WTC11 (cell line): ENCODE data around the gene CAPN9. TPM values are rescaled to one million over a fixed set of nuclear protein-coding genes. Genes with fewer than 3 reads are reported as not detected.

Experiments used
- ATAC-seq: fragments of 200-7000 bp; cut with Tn5 transposase; 2 replicates; pipeline ENCODE4 v1.10.0; 2021; ENCODE audit warnings: mild to moderate bottlenecking, moderate library complexity
- CTCF ChIA-PET: fragments of 300-600 bp; sonication (Branson Sonifier 250); formaldehyde crosslinking; loops from one replicate; lab custom pipeline; 2021; ENCODE audit warnings: antibody characterized with exemption; lab: Charles Lee
- POLR2A ChIA-PET: fragments of 350-600 bp; sonication (Branson Sonifier 250); formaldehyde crosslinking; loops from one replicate; lab custom pipeline; 2021; ENCODE audit warnings: antibody characterized with exemption; lab: Charles Lee
- DNase-seq: peaks from one replicate; pipeline ENCODE4 v3.0.0; 2021; ENCODE audit warnings: low spot score
- H3K27ac Mint-ChIP-seq: 2 replicates; pipeline ENCODE4 v1.8.0; 2021; ENCODE audit warnings: mixed read lengths
- H3K27me3 Mint-ChIP-seq: 2 replicates; pipeline ENCODE4 v1.8.0; 2021; ENCODE audit warnings: low read depth, mild to moderate bottlenecking, moderate library complexity, mixed read lengths
- H3K36me3 Mint-ChIP-seq: 2 replicates; pipeline ENCODE4 v1.8.0; 2021; ENCODE audit warnings: mixed read lengths
- H3K4me1 Mint-ChIP-seq: 2 replicates; pipeline ENCODE4 v1.8.0; 2022; ENCODE audit warnings: mixed read lengths
- H3K4me3 Mint-ChIP-seq: 2 replicates; pipeline ENCODE4 v1.8.0; 2021; ENCODE audit warnings: mild to moderate bottlenecking, moderate library complexity, mixed read lengths
- H3K9me3 Mint-ChIP-seq: 2 replicates; pipeline ENCODE4 v1.8.0; 2021; ENCODE audit warnings: mixed read lengths
- ATF1 ChIP-seq: sonication (generic); formaldehyde crosslinking; IDR thresholded peaks from 2 replicates; pipeline ENCODE4 v1.8.1; 2023; ENCODE audit warnings: mild to moderate bottlenecking, moderate library complexity, missing genetic modification reagents
- ATF3 ChIP-seq: sonication (generic); formaldehyde crosslinking; conservative IDR thresholded peaks from 2 replicates; pipeline ENCODE4 v1.8.1; 2022; ENCODE audit warnings: mild to moderate bottlenecking, missing genetic modification reagents
- CBFB ChIP-seq: sonication (generic); formaldehyde crosslinking; IDR thresholded peaks from 2 replicates; pipeline ENCODE4 v1.8.1; 2022; ENCODE audit warnings: mild to moderate bottlenecking, low read depth, missing genetic modification reagents
- CREB1 ChIP-seq: sonication (generic); formaldehyde crosslinking; IDR thresholded peaks from 2 replicates; pipeline ENCODE4 v1.8.0; 2023; ENCODE audit warnings: mild to moderate bottlenecking, missing genetic modification reagents
- EMX1 ChIP-seq: fragments of 250-450 bp; sonication (Bioruptor Pico); IDR thresholded peaks from 2 replicates; pipeline ENCODE4 v1.8.0; 2021; ENCODE audit warnings: mild to moderate bottlenecking
- GTF2I ChIP-seq: fragments of 250-450 bp; sonication (Bioruptor Pico); conservative IDR thresholded peaks from 2 replicates; pipeline ENCODE4 v1.4.0; 2021; ENCODE audit warnings: mild to moderate bottlenecking
- JAZF1 ChIP-seq: fragments of 250-450 bp; sonication (Bioruptor Pico); IDR thresholded peaks from 2 replicates; pipeline ENCODE4 v1.9.0; 2021; ENCODE audit warnings: moderate library complexity, mild to moderate bottlenecking, inconsistent platforms
- KAT7 ChIP-seq: sonication (generic); formaldehyde crosslinking; IDR thresholded peaks from 2 replicates; pipeline ENCODE4 v1.8.1; 2023; ENCODE audit warnings: missing genetic modification reagents, mild to moderate bottlenecking, borderline replicate concordance
- NFATC4 ChIP-seq: fragments of 250-450 bp; sonication (Bioruptor Pico); IDR thresholded peaks from 2 replicates; pipeline ENCODE4 v1.9.0; 2021; ENCODE audit warnings: mild to moderate bottlenecking
- NFE2L1 ChIP-seq: sonication (generic); formaldehyde crosslinking; IDR thresholded peaks from 2 replicates; pipeline ENCODE4 v1.8.1; 2023; ENCODE audit warnings: missing genetic modification reagents
- NR3C1 ChIP-seq: sonication (generic); formaldehyde crosslinking; conservative IDR thresholded peaks from 2 replicates; pipeline ENCODE4 v1.8.1; 2023; ENCODE audit warnings: low read depth, mild to moderate bottlenecking, missing genetic modification reagents
- RORB ChIP-seq: fragments of 250-450 bp; sonication (Bioruptor Pico); IDR thresholded peaks from 2 replicates; pipeline ENCODE4 v1.9.0; 2021; ENCODE audit warnings: mild to moderate bottlenecking
- SMAD4 ChIP-seq: sonication (generic); formaldehyde crosslinking; IDR thresholded peaks from 2 replicates; pipeline ENCODE4 v1.8.0; 2022; ENCODE audit warnings: mild to moderate bottlenecking, missing genetic modification reagents
- TCF7 ChIP-seq: sonication (generic); formaldehyde crosslinking; IDR thresholded peaks from 2 replicates; pipeline ENCODE4 v1.8.0; 2022; ENCODE audit warnings: mild to moderate bottlenecking, low read depth, missing genetic modification reagents, moderate library complexity
- TP53 ChIP-seq: sonication (generic); formaldehyde crosslinking; IDR thresholded peaks from 2 replicates; pipeline ENCODE4 v1.8.1; 2023; ENCODE audit warnings: mild to moderate bottlenecking, missing genetic modification reagents
- ZBTB21 ChIP-seq: sonication (generic); formaldehyde crosslinking; IDR thresholded peaks from 2 replicates; pipeline ENCODE4 v1.8.1; 2023; ENCODE audit warnings: mild to moderate bottlenecking, missing genetic modification reagents, borderline replicate concordance
- ZMAT4 ChIP-seq: fragments of 250-450 bp; sonication (Bioruptor Pico); IDR thresholded peaks from 2 replicates; pipeline ENCODE4 v1.9.0; 2021; ENCODE audit warnings: mild to moderate bottlenecking
- ZNF232 ChIP-seq: sonication (generic); formaldehyde crosslinking; IDR thresholded peaks from 2 replicates; pipeline ENCODE4 v1.8.0; 2022; ENCODE audit warnings: mild to moderate bottlenecking, missing genetic modification reagents
- ZNF396 ChIP-seq: fragments of 250-450 bp; sonication (Bioruptor Pico); IDR thresholded peaks from 2 replicates; pipeline ENCODE4 v1.8.0; 2021; ENCODE audit warnings: mild to moderate bottlenecking, moderate library complexity, borderline replicate concordance
- total RNA-seq: library from RNA; stranded (reverse); gene quantifications from 3 replicates; pipeline ENCODE4 v1.2.3, GENCODE V29; 2021
- TF ChIP-seq, protein P1 (sequence below): sonication (generic); formaldehyde crosslinking; IDR thresholded peaks from 2 replicates; pipeline ENCODE4 v1.8.1; 2023; ENCODE audit warnings: mild to moderate bottlenecking, missing genetic modification reagents, borderline replicate concordance
- TF ChIP-seq, protein P2 (sequence below): sonication (generic); formaldehyde crosslinking; IDR thresholded peaks from 2 replicates; pipeline ENCODE4 v1.8.1; 2022; ENCODE audit warnings: mild to moderate bottlenecking, moderate library complexity, missing genetic modification reagents
- TF ChIP-seq, protein P3 (sequence below): fragments of 250-450 bp; sonication (Bioruptor Pico); IDR thresholded peaks from 2 replicates; pipeline ENCODE4 v1.9.0; 2021; ENCODE audit warnings: mild to moderate bottlenecking, borderline replicate concordance
- TF ChIP-seq, protein P4 (sequence below): sonication (generic); formaldehyde crosslinking; IDR thresholded peaks from 2 replicates; pipeline ENCODE4 v1.8.0; 2023; ENCODE audit warnings: mild to moderate bottlenecking, missing genetic modification reagents

Gene CAPN9
- total RNA-seq, 1 experiment from 2014 or later: not detected

DNA sequence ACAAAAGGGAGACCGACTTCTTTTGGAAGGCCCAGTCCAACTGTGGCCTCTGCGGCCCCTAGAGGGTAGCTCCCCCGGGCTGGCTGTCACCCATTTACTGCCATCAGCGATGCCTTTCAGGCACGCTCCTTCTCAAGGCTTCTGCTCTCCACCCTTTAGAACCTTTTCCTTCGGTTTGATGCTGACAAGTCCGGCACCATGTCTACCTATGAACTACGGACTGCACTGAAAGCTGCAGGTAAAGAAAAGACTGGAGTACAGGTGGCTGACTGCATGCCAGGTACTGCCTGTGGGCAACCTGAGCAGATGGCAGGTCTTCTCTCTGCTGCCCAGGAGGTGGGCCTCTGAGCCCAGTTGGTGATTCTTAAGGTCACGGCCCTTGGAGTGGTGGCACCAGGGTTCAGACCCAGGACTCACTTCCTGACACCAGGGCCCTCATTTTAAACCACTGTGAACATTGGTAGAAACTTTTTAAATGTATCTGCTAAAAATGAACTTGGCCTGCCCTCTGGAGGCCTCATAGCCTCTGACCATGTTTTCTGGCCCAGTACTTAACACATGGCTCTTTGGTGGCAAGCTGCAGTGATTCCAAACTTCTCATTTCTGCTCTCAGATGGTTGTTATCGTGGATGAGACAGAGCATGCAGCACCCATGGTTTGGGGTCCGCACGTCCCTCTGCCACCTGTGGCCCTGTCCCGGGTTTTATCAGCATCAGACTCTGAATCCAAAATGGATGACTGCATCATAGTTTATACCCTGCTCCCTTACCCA lies 45.7 kb downstream of the CAPN9 start (continued):
- TF ChIP-seq, protein P1, sequence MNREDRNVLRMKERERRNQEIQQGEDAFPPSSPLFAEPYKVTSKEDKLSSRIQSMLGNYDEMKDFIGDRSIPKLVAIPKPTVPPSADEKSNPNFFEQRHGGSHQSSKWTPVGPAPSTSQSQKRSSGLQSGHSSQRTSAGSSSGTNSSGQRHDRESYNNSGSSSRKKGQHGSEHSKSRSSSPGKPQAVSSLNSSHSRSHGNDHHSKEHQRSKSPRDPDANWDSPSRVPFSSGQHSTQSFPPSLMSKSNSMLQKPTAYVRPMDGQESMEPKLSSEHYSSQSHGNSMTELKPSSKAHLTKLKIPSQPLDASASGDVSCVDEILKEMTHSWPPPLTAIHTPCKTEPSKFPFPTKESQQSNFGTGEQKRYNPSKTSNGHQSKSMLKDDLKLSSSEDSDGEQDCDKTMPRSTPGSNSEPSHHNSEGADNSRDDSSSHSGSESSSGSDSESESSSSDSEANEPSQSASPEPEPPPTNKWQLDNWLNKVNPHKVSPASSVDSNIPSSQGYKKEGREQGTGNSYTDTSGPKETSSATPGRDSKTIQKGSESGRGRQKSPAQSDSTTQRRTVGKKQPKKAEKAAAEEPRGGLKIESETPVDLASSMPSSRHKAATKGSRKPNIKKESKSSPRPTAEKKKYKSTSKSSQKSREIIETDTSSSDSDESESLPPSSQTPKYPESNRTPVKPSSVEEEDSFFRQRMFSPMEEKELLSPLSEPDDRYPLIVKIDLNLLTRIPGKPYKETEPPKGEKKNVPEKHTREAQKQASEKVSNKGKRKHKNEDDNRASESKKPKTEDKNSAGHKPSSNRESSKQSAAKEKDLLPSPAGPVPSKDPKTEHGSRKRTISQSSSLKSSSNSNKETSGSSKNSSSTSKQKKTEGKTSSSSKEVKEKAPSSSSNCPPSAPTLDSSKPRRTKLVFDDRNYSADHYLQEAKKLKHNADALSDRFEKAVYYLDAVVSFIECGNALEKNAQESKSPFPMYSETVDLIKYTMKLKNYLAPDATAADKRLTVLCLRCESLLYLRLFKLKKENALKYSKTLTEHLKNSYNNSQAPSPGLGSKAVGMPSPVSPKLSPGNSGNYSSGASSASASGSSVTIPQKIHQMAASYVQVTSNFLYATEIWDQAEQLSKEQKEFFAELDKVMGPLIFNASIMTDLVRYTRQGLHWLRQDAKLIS: no peak
- TF ChIP-seq NFE2L1 (CRISPR knock-in tag): no peak
- no peak for TF ChIP-seq JAZF1
- TF ChIP-seq ZBTB21 (CRISPR knock-in tag): no peak
- TF ChIP-seq EMX1 (CRISPR knock-in tag): no peak
- TF ChIP-seq ATF3: no peak

GRCh38 chr1:230793463-230793745 lies 46.2 kb downstream of the CAPN9 start:
- Mint-ChIP-seq H3K36me3 (no peaks in the 10 kb centered on the region), H3K9me3 (no peaks in the 10 kb centered on the region), H3K4me1 (no peaks in the 10 kb centered on the region), H3K27me3 (peaks cover 41% of the 10 kb centered on the region), H3K4me3 (no peak overlapping the region), H3K27ac (no peak overlapping the region)
- ATAC-seq (no peak), DNase-seq (no peak)
- CTCF ChIA-PET: interaction anchor here (0.6 kb wide), 1 partner anchor 77 kb away, joined by 3 read pairs; no protein-coding TSS in a partner anchor
- TF ChIP-seq NR3C1: no peak
- no peak for TF ChIP-seq TCF7
- no peak for TF ChIP-seq ZNF396 (CRISPR knock-in tag)
- TF ChIP-seq ZNF232: no peak
- TF ChIP-seq CREB1 (CRISPR knock-in tag): no peak
- TF ChIP-seq ZMAT4 (CRISPR knock-in tag): no peak
- TF ChIP-seq TP53: no peak
- TF ChIP-seq, protein P2, sequence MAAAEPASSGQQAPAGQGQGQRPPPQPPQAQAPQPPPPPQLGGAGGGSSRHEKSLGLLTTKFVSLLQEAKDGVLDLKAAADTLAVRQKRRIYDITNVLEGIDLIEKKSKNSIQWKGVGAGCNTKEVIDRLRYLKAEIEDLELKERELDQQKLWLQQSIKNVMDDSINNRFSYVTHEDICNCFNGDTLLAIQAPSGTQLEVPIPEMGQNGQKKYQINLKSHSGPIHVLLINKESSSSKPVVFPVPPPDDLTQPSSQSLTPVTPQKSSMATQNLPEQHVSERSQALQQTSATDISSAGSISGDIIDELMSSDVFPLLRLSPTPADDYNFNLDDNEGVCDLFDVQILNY (CRISPR knock-in tag): no peak
- TF ChIP-seq ATF1 (CRISPR knock-in tag): no peak
- no peak for TF ChIP-seq NFATC4
- no peak for TF ChIP-seq GTF2I (CRISPR knock-in tag)
- TF ChIP-seq RORB (CRISPR knock-in tag): no peak
- TF ChIP-seq, protein P3, sequence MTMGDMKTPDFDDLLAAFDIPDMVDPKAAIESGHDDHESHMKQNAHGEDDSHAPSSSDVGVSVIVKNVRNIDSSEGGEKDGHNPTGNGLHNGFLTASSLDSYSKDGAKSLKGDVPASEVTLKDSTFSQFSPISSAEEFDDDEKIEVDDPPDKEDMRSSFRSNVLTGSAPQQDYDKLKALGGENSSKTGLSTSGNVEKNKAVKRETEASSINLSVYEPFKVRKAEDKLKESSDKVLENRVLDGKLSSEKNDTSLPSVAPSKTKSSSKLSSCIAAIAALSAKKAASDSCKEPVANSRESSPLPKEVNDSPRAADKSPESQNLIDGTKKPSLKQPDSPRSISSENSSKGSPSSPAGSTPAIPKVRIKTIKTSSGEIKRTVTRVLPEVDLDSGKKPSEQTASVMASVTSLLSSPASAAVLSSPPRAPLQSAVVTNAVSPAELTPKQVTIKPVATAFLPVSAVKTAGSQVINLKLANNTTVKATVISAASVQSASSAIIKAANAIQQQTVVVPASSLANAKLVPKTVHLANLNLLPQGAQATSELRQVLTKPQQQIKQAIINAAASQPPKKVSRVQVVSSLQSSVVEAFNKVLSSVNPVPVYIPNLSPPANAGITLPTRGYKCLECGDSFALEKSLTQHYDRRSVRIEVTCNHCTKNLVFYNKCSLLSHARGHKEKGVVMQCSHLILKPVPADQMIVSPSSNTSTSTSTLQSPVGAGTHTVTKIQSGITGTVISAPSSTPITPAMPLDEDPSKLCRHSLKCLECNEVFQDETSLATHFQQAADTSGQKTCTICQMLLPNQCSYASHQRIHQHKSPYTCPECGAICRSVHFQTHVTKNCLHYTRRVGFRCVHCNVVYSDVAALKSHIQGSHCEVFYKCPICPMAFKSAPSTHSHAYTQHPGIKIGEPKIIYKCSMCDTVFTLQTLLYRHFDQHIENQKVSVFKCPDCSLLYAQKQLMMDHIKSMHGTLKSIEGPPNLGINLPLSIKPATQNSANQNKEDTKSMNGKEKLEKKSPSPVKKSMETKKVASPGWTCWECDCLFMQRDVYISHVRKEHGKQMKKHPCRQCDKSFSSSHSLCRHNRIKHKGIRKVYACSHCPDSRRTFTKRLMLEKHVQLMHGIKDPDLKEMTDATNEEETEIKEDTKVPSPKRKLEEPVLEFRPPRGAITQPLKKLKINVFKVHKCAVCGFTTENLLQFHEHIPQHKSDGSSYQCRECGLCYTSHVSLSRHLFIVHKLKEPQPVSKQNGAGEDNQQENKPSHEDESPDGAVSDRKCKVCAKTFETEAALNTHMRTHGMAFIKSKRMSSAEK (CRISPR knock-in tag): no peak
- TF ChIP-seq SMAD4: no peak
- TF ChIP-seq, protein P4, sequence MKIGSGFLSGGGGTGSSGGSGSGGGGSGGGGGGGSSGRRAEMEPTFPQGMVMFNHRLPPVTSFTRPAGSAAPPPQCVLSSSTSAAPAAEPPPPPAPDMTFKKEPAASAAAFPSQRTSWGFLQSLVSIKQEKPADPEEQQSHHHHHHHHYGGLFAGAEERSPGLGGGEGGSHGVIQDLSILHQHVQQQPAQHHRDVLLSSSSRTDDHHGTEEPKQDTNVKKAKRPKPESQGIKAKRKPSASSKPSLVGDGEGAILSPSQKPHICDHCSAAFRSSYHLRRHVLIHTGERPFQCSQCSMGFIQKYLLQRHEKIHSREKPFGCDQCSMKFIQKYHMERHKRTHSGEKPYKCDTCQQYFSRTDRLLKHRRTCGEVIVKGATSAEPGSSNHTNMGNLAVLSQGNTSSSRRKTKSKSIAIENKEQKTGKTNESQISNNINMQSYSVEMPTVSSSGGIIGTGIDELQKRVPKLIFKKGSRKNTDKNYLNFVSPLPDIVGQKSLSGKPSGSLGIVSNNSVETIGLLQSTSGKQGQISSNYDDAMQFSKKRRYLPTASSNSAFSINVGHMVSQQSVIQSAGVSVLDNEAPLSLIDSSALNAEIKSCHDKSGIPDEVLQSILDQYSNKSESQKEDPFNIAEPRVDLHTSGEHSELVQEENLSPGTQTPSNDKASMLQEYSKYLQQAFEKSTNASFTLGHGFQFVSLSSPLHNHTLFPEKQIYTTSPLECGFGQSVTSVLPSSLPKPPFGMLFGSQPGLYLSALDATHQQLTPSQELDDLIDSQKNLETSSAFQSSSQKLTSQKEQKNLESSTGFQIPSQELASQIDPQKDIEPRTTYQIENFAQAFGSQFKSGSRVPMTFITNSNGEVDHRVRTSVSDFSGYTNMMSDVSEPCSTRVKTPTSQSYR: no peak
- TF ChIP-seq CBFB (CRISPR knock-in tag): no peak
- TF ChIP-seq KAT7 (CRISPR knock-in tag): no peak
- POLR2A ChIA-PET: interaction anchor here (0.5 kb wide), 1 partner anchor 429 kb away, joined by 3 read pairs; no protein-coding TSS in a partner anchor
